HL-60 (cell line): ENCODE data around the gene PLPP7.

Experiments
- GABPA ChIP-seq: IDR thresholded peaks from 2 replicates; pipeline ENCODE4 v1.6.1; 2012; ENCODE audit warnings: low read depth
- POLR2AphosphoS5 ChIP-seq: IDR thresholded peaks from 2 replicates; pipeline ENCODE4 v1.6.1; 2012; ENCODE audit warnings: low read depth
- TF ChIP-seq, protein P1 (sequence below): IDR thresholded peaks from one replicate; pipeline ENCODE4 v1.5.1; 2011; ENCODE audit warnings: low read length, control low read depth, inconsistent platforms; ENCODE audit not compliant: insufficient read depth

DNA sequence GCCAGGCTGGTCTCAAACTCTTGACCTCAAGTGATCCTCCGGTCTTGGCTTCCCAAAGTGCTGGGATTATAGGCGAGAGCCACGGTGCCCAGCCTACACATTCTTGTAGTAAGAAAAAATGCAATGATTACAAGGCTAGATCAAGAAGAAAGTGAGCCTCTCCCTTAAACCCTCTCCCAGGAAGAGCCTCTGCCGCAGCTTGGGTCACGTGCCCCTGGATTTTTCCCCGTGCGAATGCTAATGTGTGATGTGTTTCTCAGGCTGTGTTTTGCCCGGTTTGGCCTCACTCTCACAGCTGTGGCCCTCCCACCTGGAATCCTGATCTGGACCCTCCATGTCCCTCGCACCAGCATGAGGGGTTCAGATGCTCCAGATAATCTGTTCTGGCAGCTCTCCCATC lies 6.9 kb downstream of the PLPP7 start:
- TF ChIP-seq, protein P1, sequence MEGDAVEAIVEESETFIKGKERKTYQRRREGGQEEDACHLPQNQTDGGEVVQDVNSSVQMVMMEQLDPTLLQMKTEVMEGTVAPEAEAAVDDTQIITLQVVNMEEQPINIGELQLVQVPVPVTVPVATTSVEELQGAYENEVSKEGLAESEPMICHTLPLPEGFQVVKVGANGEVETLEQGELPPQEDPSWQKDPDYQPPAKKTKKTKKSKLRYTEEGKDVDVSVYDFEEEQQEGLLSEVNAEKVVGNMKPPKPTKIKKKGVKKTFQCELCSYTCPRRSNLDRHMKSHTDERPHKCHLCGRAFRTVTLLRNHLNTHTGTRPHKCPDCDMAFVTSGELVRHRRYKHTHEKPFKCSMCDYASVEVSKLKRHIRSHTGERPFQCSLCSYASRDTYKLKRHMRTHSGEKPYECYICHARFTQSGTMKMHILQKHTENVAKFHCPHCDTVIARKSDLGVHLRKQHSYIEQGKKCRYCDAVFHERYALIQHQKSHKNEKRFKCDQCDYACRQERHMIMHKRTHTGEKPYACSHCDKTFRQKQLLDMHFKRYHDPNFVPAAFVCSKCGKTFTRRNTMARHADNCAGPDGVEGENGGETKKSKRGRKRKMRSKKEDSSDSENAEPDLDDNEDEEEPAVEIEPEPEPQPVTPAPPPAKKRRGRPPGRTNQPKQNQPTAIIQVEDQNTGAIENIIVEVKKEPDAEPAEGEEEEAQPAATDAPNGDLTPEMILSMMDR = no peak
- TF ChIP-seq POLR2AphosphoS5 (no peak), GABPA (no peak)
